Measurements from ENCODE around the gene DGLUCY.

DNA sequence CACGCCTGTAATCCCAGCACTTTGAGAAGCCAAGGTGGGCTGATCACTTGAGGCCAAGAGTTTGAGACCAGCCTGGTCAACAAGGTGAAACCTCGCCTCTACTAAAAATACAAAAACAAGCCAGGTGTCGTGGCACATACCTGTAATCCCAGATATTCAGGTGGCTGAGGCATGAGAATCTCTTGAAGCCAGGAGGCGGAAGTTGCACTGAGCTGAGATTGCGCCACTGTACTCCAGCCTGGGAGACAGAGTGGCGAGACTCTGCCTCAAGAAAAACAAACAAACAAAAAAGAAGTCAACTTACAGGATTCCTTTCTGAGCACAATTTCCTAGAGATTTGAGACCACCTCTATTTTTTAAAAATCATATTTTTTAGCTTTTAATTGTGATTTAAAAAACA is 45.3 kb downstream of the DGLUCY start:
- TF ChIP-seq, protein P1, sequence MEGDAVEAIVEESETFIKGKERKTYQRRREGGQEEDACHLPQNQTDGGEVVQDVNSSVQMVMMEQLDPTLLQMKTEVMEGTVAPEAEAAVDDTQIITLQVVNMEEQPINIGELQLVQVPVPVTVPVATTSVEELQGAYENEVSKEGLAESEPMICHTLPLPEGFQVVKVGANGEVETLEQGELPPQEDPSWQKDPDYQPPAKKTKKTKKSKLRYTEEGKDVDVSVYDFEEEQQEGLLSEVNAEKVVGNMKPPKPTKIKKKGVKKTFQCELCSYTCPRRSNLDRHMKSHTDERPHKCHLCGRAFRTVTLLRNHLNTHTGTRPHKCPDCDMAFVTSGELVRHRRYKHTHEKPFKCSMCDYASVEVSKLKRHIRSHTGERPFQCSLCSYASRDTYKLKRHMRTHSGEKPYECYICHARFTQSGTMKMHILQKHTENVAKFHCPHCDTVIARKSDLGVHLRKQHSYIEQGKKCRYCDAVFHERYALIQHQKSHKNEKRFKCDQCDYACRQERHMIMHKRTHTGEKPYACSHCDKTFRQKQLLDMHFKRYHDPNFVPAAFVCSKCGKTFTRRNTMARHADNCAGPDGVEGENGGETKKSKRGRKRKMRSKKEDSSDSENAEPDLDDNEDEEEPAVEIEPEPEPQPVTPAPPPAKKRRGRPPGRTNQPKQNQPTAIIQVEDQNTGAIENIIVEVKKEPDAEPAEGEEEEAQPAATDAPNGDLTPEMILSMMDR (conservative IDR thresholded peaks at IDR 0.05; ENCODE audit: low read length), result no peak
- TF ChIP-seq EZH2phosphoT487 (IDR thresholded peaks at IDR 0.05; ENCODE audit: borderline replicate concordance), result no peak
